ENCODE measurements around the gene PTPN6.

The PTPN6 gene

GRCh38 chr12:7001921-7002591 is 50.9 kb downstream of the PTPN6 start:
- in situ Hi-C loops (cut with HindIII; ENCODE audit: low sequenced_read_pairs) = no loop called here

GRCh38 chr12:7004287-7004803 is 53.2 kb downstream of the PTPN6 start:
- in situ Hi-C loops (cut with HindIII; ENCODE audit: low sequenced_read_pairs) = no loop called here

- in situ Hi-C loops (cut with HindIII; ENCODE audit: low sequenced_read_pairs) = no loop called here
These were observed 53.7 kb downstream of the PTPN6 start for GRCh38 chr12:7004840-7005239.

- in situ Hi-C loops (cut with HindIII; ENCODE audit: low sequenced_read_pairs) = no loop called here
These were observed 54.2 kb downstream of the PTPN6 start for GRCh38 chr12:7005311-7005710.

GRCh38 chr12:7006639-7007038 is 55.5 kb downstream of the PTPN6 start:
- in situ Hi-C loops (cut with HindIII; ENCODE audit: low sequenced_read_pairs) = no loop called here

- in situ Hi-C loops (cut with HindIII; ENCODE audit: low sequenced_read_pairs) = no loop called here
These were observed 57.7 kb downstream of the PTPN6 start for GRCh38 chr12:7008864-7009263.

GRCh38 chr12:7009512-7009911 is 58.4 kb downstream of the PTPN6 start:
- in situ Hi-C loops (cut with HindIII; ENCODE audit: low sequenced_read_pairs) = no loop called here

All from DLD1 (cell line).